NCI-H1092 treated with DMSO at 0.1 percent for 48 hours (cell line): ENCODE results near the gene VPREB1.
"Not testable (repeated sequence)": the region's sequence is repeated elsewhere in the genome, so short reads cannot be mapped to it uniquely, and the experiment has no call there.

Experiments used
- DNase-seq: peaks from one replicate; lab custom pipeline; 2025; lab: John Stamatoyannopoulos, UW

VPREB1 gene

DNA sequence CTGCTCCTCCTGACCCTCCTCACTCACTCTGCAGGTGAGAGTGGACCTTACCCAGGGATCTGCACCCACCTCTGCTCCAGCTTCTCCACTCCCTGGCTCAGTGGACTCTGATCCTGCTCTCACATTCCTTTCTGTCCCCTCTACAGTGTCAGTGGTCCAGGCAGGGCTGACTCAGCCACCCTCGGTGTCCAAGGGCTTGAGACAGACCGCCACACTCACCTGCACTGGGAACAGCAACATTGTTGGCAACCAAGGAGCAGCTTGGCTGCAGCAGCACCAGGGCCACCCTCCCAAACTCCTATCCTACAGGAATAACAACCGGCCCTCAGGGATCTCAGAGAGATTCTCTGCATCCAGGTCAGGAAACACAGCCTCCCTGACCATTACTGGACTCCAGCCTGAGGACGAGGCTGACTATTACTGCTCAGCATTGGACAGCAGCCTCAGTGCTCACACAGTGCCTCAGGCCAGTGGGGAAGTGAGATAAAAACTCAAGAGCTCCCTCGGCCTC lies 29.7 kb upstream of the VPREB1 start:
- no peak for DNase-seq

DNA sequence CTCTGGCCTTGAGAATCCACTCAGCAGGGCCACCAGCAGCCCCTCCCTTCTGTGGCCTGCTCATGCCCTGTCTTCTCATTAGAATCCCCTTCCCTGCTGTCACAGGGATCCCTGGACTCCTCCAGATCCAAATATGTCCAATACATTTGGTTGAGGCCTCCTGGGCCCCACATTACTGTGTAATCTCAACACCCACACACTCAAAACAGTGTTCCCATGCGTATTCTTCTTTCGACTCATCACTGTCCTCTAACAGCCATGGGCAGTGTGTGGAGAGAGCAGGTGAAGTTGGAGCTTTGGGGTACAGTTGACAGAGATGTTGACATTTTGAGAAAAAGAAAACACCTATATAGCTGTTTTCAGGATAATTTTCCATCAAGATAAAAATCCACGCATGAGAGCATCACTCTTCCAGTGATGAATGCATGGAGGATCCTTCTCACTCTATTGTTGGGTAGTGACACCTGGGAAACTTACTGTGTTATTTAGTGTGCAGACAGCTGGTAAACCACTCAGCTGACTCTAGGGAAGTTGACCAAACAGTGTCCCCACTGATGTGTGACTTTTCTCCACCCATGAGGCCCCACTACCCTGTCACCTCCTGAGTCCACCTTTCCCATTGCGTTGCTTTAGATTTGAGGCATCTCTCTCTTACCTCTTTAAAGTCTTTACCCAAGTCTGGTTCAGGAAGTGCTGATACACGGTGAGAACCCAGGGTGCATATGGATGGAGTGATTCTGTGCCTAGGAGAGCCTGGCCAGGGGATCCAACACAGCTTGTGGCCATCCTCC lies 28.7 kb upstream of the VPREB1 start:
- no peak for DNase-seq

DNA sequence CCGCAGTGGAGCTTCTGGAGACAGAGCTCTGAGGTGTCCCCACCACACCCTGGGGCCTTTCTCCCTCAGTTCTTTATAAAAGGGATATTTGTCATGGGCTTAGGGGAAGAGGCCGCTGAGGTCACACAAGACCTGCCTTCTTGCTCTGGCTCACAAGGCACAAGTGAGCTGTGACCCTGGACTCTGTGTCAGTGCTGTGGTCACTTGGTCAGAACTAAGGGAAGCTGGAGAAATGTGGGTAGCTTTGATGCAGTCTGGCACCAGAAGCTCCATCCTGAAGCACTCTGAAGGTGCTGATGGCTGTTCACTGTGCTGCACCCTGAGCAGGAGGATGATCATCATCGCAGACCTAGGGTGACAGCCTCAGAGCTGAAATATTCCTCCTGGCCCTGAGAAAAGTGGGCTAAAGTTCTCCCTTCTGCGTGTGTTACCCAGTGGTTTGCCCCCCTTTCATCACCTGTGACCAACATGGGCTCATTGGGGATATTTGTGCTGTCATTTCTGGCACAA lies 28.1 kb upstream of the VPREB1 start:
- no peak for DNase-seq

DNA sequence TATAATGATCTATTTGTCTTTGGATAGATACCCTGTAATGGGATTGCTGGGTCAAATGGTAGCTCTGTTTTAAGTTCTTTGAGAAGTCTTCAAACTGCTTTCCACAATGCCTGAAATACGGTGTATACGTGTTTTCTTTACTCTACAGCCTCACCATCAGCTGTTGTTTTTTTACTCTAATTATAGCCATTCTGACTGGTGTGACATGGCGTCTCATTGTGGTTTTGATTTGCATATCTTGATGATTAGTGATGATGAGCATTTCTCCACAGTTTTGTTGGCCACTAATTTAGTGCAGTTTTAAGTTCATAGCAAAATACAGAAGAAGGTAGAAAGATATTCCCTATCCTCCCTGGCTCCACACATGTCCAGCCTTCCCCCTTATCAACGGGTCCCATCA lies 26.3 kb upstream of the VPREB1 start:
- no peak for DNase-seq

DNA sequence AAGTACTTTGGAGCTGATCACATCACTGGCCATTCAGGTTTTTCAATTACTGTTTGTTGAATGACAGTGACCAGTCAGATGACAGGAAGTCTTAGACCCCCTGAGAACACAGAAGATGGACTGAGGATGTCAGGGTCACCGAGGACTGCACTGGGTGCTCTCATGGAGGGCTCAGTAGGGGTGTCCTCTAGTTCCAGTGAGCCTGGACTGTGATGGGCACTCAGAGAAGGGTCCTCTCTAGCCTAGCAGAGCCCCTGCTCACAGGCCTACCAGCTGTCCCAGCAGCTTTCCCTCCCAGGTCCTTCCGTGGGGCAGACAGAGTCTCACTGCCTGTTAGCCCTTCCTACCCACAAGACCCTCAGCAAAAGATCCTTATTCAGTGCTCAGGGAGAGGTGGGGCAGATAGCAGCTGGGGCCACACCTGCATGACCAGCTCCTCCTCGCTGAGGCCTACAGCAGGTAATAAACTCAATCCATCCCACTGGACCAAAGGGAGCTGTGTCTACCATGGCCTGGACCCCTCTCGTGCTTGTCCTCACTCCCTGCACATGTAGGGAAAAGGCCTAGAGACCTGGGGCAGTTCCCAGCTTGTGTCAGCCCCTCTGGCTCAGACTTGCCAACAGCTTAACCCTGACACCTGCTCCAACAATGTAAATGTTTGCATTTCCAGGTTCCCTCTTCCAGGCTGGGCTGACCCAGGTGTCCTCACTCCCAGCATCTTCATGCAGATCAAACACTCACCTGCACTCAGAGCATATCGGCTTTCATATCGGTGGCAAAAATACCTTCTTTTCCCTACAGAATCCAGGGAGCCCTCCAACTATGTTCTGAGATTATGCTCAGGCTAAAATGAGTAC lies 25.2 kb upstream of the VPREB1 start:
- DNase-seq, result peak; percentile 42

DNA sequence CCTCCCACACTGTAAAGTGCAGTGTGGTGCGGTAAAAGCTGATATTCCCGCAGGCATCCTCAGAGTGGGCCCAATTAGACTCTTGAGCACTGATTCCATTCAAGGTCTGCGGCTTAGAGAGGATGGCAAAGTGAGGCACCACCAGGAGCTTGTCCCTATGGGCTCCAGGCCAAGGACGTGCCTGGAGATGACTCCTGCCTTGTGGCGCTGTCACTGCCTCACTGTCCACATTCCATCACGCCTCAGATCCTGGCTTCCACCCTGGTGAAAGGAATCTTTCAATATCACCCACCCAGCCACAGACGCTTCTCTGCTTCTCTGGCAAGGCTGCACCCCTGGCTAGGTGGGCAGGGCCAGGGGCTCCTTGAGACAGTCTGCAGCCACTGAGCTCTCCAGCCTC lies 23.5 kb upstream of the VPREB1 start:
- not testable (repeated sequence) for DNase-seq

DNA sequence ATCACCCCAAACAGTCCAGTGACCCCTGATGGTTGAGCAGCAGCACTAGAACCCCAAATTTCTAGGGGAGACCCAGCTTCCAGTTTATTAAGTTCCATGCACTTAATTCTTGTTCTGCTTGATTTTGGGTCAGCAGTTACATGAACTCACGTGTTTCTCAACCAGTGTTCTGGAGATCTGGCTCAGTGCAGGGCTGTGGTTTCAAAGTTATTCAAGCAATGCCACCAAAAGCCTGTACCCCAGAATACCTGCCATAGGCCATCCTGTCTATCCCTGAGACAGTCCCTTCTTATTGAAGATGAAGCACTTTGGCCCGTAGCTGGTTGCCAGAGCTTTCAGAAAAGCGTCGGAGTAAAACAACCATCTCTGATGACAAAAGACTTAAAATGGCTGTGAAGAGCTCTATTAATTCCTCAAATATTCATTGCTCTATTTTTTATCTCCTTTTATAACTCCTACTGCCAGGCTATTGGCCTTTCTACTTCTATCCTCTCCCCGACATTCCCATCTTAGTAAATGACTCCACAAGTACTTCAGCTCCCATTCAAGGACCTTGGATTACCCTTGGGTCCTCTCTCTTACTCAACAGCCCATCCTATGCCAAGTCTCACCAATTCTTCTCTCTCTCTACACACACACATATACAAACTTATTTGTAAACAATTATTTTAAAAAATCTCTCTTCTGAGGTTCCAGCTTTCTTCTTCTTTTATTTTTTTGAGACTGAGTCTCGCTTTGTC lies 18.0 kb upstream of the VPREB1 start:
- no peak for DNase-seq

DNA sequence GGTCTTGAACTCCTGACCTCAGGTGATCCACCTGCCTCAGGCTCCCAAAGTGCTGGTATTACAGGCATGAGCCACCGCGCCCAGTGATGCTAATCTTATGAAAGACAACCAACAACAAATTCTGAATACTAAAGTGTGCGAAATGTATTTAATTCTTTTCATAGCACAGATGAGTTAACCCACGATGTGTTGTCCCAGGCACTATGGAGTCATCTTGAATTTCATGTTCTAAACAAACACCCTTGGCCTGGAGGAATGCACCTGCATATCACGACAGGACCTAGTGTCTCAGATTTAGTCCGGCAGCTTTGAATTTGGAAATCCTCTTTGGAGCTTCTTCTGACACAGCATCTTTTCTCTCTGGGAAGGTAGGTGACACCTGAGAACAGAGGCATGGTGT lies 16.2 kb upstream of the VPREB1 start:
- DNase-seq, result no peak

DNA sequence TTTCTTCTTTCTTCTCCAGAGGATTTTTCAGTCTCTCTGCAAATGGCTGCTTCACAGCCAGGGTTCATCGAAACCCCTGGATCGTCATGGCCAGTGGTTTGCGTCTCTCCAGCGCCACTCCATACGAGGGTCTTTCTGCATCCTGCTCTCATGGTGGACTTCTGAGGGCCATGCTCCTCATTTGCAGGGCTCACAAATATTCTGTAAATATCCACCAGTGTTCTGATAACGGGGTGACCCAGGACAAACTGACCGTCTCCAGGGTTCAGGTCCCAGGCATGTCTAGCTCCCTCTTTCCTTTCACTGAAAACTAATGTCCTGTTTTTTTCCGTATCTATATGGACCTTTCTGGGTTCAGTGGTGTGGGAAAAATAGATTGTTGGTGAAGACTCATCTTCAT lies 15.7 kb upstream of the VPREB1 start:
- DNase-seq, result no peak

DNA sequence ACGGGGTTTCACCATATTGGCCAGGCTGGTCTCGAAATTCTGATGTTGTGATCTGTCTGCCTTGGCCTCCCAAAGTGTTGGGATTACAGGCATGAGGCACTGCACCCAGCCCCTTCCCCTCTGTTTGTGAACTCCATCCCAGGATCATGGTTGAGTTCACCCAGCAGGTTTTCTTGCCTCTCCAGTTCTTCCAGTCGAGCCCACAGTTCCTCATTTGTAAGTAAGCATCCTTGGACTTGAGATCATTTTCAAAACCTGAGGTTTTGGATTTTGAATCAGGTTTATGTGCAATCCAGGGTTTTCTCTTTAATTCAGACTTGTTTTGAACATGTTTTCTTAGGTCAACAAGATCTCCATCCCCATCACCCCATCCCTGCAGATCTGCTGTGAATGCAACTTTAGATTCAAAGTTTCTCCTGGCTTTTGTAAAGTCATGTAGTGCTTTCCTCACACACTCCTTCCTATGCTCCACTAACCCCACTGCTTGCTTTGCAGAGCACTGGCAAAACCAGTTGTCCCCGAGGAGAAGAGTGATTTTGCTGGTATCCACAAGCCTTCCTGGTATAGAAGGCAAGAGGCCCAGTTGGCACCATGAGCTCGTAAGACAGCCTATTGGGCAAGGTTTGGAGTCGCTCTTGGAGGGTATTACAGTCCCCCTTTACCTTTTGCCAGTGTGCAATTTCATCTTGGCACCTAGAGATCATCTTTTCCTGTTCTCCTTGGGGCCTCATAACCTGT lies 14.7 kb upstream of the VPREB1 start:
- no peak for DNase-seq

DNA sequence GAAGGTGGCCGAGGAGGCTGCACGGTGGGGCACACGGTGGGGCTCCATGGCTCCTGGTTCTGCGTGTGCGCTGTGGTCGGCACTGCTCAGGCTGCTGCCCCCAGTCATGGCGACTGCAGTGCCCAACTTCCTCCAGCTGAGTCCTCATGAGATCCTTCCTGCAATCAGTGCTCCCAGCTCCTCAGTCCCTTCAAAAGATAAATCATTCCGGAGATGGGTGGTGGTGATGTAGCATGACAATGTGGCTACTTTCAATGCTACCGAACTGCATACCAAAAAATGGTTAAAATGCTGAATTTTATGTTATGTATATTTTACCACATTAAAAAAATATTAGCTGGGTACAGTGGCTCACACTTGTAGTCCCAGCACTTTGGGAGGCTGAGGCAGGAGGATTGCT lies 14.1 kb upstream of the VPREB1 start:
- no peak for DNase-seq

DNA sequence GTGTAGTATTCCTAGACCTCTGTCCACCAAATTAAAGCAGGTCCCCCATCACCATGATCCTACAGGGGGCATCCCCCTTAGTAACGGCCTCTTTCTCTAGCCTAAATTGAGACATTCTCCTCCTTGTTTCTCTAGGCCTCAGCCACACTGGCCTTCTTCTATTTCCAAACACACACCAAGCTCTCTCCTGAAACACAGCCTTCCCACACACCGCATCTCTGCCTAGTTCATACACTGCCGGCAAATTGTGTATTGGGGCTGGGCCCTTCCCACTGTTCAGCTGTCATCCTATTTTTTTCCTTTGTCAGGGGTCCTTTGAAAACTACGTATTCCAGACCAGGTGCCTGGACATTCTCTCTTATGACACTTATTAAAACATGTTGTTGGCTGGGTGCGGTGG lies 11.5 kb upstream of the VPREB1 start:
- DNase-seq, result no peak

DNA sequence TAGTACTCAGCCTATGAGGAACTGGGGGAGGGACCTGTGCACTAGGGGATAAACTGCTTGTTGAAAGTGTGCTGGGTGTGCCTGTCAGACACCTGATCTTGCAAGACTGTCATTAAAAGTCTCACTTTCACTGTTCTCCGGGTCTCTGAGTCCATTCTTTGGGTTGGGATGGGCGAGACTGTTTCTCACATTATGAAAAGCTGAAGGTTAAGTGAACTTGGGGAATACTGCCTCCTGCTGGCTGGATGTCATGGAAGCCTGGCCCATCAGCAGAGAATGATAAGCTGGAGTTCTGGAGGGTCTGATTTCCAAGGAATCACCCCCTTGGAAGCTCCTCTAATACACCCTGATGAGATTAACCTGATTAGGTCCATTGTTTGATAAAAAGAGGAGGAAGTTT lies 9.0 kb upstream of the VPREB1 start:
- DNase-seq, result no peak

DNA sequence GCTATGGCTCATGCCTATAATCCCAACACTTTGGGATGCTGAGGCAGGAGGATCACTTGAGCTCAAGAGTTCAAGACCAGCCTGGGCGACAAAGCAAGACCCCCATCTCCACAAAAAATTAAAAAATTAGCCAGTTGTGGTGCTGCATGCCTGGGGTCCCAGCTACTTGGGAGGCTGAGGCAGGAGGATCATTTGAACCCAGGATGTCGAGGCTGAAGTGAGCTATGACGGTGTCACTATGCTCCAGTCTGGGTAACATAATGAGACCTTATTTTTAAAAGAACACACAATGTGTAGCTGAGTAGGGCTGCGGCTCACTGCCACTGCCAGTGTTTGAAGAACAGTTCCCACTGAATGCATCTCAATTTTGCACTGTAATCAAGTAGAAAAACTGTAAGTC lies 7.1 kb upstream of the VPREB1 start:
- no peak for DNase-seq

DNA sequence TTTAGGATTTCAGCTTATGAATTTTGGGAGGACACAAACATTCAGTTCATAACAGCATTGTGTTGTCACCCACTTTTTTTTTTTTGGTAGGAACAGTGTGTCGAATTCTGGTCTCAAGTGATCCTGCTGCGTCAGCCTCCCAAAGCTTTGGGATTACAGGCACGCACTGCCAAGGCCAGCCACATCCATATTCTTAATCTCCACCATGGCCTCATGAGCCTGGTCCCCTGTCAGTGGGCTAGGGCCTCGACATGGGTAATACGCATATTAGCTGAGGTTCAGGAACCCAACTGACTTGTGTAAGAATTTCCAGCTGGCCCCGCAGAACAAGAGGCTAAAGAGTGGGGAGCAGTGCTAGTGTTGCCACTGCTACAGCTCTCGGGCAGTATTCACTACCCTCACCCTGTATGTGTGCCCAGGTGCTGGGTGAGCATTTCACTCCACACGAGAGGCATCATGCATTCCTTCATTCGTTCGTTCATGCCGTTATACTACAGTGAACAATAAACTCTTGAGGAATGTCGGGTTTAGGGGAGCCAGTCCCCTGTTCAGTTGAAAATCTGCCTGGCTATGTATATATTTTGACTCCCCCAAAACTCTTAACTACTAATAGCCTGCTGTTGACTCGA lies 5.2 kb upstream of the VPREB1 start:
- no peak for DNase-seq

DNA sequence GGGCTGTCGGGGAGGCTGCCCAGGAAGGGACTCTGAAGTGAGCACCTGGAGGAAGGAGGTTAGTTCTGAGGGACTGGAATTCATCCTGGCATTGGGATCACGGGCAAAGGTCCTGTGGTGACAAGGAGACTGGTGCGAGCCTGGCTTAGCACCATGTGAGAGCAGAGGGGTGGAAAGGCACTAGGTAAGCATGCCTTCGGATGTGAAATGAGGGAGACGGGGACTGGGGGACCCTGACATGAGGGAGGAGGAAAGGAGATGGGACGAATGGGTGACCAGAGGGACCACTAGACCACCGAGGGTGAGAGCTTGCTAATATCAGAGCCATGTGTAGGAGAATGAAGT lies 3.1 kb upstream of the VPREB1 start:
- DNase-seq, result no peak

DNA sequence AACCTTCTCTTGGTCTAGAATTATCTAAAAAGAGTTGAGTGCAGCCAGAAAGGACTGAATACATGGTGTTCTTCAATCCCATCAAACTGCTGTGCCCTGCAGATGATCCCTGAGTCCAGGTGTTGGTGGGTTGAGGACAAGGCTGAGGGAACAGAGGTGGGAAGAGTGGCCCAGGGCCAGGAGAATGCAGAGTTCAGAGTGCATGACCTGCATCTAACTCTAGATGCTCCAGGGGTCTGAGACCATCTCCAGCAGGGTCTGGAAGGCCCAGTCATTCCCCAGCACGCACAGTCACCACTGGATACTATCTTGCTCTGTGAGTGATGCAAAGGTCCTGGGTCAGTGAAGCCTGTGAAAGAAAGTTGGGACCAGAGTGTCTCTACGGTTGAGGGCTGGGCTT lies 2.1 kb upstream of the VPREB1 start:
- no peak for DNase-seq

DNA sequence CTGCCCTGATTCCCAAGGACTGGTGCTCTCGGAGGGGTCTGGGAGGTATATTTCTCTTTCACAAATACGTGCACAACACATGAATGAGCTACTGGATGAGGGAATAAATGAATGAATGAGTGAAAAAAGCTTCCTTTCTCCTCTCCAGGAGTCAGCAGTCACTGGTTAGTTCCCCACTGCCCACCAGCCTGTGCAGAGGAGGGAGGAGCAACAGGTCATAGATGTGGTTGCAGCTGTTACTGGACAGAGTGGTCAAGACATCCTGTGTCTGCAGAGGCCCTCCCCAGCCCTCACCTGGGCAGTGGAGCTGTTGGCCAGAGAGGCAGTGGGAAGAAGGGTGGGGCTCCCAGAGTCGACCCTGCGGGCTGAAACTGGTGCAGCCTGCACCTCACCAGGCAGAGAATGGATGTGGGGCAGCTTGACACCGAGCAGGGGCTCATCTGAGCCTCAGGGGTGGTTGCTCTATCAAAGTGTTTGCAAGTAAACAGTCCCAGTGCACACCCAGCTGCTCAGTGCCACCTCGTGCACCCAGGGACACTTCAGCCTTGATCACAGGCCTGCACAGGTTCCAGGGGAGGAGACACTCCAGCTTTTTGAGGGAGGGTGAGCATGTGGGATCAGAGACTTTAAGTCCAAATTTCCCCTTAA lies 1.4 kb upstream of the VPREB1 start:
- no peak for DNase-seq

DNA sequence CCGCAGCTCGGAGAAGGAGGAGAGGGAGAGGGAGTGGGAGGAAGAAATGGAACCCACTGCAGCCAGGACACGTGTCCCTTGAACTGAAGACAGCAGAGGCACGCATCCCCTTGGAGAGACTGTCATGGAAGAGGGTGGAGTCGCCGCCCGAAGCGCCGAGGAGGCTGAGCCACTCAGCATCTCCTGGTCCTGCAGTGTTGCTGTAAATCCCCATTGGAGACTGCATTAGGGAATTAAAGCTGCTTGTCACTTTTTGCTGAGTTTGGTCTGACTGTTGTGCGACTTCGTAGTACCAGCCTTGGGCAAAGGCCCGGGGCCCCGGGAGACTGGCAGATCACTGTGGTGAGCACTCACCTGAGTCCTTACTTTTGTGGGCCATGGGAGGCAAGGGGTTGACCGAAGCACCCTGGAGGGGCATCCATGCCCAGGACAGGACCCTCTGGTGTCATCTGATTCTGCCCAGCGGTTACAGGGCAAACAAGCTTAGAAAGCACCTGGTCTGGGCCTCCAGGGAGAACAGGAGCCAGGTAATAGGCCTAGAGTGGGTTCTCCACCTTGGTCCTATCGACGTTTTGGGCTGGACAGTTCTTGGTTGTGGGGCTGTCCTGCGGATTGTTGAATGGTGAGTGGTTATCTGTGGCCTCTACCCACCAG lies 797 bp downstream of the VPREB1 start:
- DNase-seq, result no peak

DNA sequence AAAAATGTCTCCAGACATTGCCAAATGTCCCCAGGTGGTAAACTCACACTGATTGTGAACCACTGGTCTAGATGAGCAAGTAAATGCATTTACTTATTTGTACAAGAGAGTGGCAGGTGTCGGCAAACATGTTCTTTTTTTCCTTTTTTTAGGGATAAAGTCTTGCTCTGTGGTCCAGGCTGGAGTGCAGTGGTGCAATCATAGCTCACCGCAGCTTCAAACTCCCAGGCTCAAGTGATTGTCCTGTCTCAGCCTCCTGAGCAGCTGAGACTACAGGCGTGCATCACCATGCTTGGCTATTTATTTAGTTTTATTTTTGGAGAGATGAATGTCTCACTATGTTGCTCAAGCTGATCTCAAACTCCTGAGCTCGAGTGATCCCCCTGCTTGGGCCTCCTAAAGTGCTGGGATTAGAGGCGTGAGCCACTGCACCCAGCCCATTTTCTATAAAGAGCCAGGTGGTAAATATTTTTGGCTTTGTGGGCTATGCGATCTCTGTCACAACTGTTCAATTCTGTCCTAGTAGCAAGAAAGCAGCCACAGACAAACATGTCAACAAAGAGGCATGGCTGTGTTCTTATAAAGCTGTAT lies 1.4 kb downstream of the VPREB1 start:
- DNase-seq, result no peak
